ENCODE measurements around the gene DIAPH2. TPM values are rescaled to one million over a fixed set of nuclear protein-coding genes. Genes with fewer than 3 reads are reported as not detected.

Gene DIAPH2
- total and polyA plus RNA-seq, 2 donors (not counting 1 experiment from before 2014, with no cell fraction given) = 4.2 to 32.4 TPM

DNA sequence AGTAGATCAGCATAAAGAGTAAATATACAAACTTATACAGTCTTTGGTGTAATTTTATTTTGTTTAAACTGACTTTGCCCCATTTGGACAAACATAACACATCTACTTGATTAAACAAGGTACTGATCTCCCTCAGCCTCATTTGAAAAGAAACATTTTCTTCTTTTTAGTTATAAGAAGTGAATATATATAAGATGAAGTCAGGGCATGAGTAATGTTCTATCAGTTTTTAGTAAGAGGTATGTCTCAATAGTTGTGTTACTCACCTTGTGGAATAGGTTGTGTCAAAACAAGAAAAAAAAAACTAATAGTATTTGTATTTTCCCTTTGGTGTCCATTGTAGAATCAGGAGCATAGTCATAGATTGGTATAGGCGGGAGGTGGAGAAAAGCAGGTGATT is 526.4 kb downstream of the DIAPH2 start:
- no peak overlapping the region for H3K4me3 Mint-ChIP-seq
- no peak for TF ChIP-seq EZH2 (IDR thresholded peaks at IDR 0.05; ENCODE audit: borderline replicate concordance, insufficient read depth, low read depth, low read length, poor library complexity, severe bottlenecking)
- TF ChIP-seq, protein P1, sequence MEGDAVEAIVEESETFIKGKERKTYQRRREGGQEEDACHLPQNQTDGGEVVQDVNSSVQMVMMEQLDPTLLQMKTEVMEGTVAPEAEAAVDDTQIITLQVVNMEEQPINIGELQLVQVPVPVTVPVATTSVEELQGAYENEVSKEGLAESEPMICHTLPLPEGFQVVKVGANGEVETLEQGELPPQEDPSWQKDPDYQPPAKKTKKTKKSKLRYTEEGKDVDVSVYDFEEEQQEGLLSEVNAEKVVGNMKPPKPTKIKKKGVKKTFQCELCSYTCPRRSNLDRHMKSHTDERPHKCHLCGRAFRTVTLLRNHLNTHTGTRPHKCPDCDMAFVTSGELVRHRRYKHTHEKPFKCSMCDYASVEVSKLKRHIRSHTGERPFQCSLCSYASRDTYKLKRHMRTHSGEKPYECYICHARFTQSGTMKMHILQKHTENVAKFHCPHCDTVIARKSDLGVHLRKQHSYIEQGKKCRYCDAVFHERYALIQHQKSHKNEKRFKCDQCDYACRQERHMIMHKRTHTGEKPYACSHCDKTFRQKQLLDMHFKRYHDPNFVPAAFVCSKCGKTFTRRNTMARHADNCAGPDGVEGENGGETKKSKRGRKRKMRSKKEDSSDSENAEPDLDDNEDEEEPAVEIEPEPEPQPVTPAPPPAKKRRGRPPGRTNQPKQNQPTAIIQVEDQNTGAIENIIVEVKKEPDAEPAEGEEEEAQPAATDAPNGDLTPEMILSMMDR (IDR thresholded peaks at IDR 0.05) = no peak
- CTCF ChIA-PET = no interaction called here

DNA sequence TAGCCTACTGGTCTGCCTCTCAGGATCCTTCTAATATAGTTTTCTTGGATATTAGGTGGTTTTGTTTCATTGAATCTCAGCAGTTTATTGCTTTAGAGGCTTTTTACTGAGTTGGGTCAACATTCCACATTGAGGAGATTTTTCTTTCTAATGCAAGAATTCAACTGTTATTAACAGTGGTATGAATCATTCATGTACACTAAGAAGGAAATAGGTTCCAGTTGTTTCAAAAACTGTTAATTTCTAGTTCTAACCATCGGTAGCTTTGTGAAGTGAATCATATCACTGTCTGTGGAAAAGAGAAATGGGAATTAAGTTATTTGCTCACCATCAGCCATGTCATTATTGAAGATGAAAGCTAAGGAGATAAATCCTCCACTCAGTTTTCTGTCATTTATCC is 530.5 kb downstream of the DIAPH2 start:
- Histone ChIP-seq H2AFZ (ENCODE audit: insufficient read depth, low read depth, low read length, poor library complexity, severe bottlenecking) (no peak overlapping the region), H3K9ac (ENCODE audit: low read length) (no peak overlapping the region), H3K79me2 (ENCODE audit: control insufficient read depth, insufficient read depth, low read length) (no peaks in the 10 kb centered on the region), H3K27me3 (replicated peaks in 1 of 4; ENCODE audit: control extremely low read depth in 1 of 4, control insufficient read depth in 3 of 4, insufficient read depth in 4 of 4, low read length in 3 of 4) (no peaks in the 10 kb centered on the region), H3K27ac (ENCODE audit: low read length in 2 of 2) (no peak overlapping the region), H3K4me1 (ENCODE audit: control insufficient read depth in 2 of 2, insufficient read depth in 2 of 2, low read length in 2 of 2) (no peaks in the 10 kb centered on the region), H3K4me3 (ENCODE audit: control extremely low read depth in 1 of 5, extremely low read depth in 1 of 5, insufficient read depth in 1 of 5, low read depth in 2 of 5, low read length in 4 of 5) (no peak overlapping the region), H4K20me1 (ENCODE audit: control insufficient read depth, insufficient read depth, low read length, poor library complexity, severe bottlenecking) (no peaks in the 10 kb centered on the region), H3K4me2 (replicated peaks; ENCODE audit: low read depth, low read length, poor library complexity, severe bottlenecking) (no peak overlapping the region), H3K9me3 (ENCODE audit: control extremely low read depth in 1 of 3, control insufficient read depth in 2 of 3, insufficient read depth in 1 of 3, low read length in 2 of 3) (no peaks in the 10 kb centered on the region), H3K36me3 (replicated peaks in 1 of 2; ENCODE audit: control extremely low read depth in 1 of 2, control insufficient read depth in 1 of 2, extremely low read depth in 1 of 2, insufficient read depth in 2 of 2, low read length in 1 of 2) (no peaks in the 10 kb centered on the region)
- no peaks in the 10 kb centered on the region for H3K4me1 Mint-ChIP-seq
- no peak overlapping the region for H3K27ac Mint-ChIP-seq
- no peak for ATAC-seq (ENCODE audit: low read depth)
- no peak overlapping the region for H3K4me3 Mint-ChIP-seq
- no peak for TF ChIP-seq EZH2 (IDR thresholded peaks at IDR 0.05; ENCODE audit: borderline replicate concordance, insufficient read depth, low read depth, low read length, poor library complexity, severe bottlenecking)
- TF ChIP-seq, protein P1 (IDR thresholded peaks at IDR 0.05) = no peak
- POLR2A ChIA-PET = no interaction called here
- CTCF ChIA-PET = no interaction called here
- no peak for DNase-seq
- intact Hi-C loops (cut with micrococcal nuclease) = no loop called here
- H3K27me3 Mint-ChIP-seq = no peaks in the 10 kb centered on the region
- WGBS (ENCODE audit: insufficient coverage) = no CpG with 5 or more reads among the region's 1 CpG
- H3K9me3 Mint-ChIP-seq (ENCODE audit: insufficient read depth) = no peaks in the 10 kb centered on the region

More for the DNA sequence above, 526.4 kb downstream of the DIAPH2 start:
- no peak for ATAC-seq (ENCODE audit: low read depth)
- Histone ChIP-seq H3K9ac (ENCODE audit: low read length) (no peak overlapping the region), H3K4me3 (ENCODE audit: control extremely low read depth in 1 of 5, extremely low read depth in 1 of 5, insufficient read depth in 1 of 5, low read depth in 2 of 5, low read length in 4 of 5) (no peak overlapping the region), H2AFZ (ENCODE audit: insufficient read depth, low read depth, low read length, poor library complexity, severe bottlenecking) (no peak overlapping the region), H3K27me3 (replicated peaks in 1 of 4; ENCODE audit: control extremely low read depth in 1 of 4, control insufficient read depth in 3 of 4, insufficient read depth in 4 of 4, low read length in 3 of 4) (no peaks in the 10 kb centered on the region), H3K36me3 (replicated peaks in 1 of 2; ENCODE audit: control extremely low read depth in 1 of 2, control insufficient read depth in 1 of 2, extremely low read depth in 1 of 2, insufficient read depth in 2 of 2, low read length in 1 of 2) (no peaks in the 10 kb centered on the region), H3K27ac (ENCODE audit: low read length in 2 of 2) (no peak overlapping the region), H4K20me1 (ENCODE audit: control insufficient read depth, insufficient read depth, low read length, poor library complexity, severe bottlenecking) (no peaks in the 10 kb centered on the region), H3K9me3 (ENCODE audit: control extremely low read depth in 1 of 3, control insufficient read depth in 2 of 3, insufficient read depth in 1 of 3, low read length in 2 of 3) (no peaks in the 10 kb centered on the region), H3K79me2 (ENCODE audit: control insufficient read depth, insufficient read depth, low read length) (no peaks in the 10 kb centered on the region), H3K4me2 (replicated peaks; ENCODE audit: low read depth, low read length, poor library complexity, severe bottlenecking) (no peak overlapping the region), H3K4me1 (ENCODE audit: control insufficient read depth in 2 of 2, insufficient read depth in 2 of 2, low read length in 2 of 2) (no peaks in the 10 kb centered on the region)
- intact Hi-C loops (cut with micrococcal nuclease) = no loop called here
- H3K27me3 Mint-ChIP-seq = no peaks in the 10 kb centered on the region
- no peak overlapping the region for H3K27ac Mint-ChIP-seq
- DNase-seq = no peak
- WGBS (ENCODE audit: insufficient coverage) = no CpG with 5 or more reads among the region's 1 CpG
- POLR2A ChIA-PET = no interaction called here
- no peaks in the 10 kb centered on the region for H3K9me3 Mint-ChIP-seq (ENCODE audit: insufficient read depth)
- no peaks in the 10 kb centered on the region for H3K4me1 Mint-ChIP-seq

Data from B cell (primary cell).